GM12878 (cell line): ENCODE measurements around the gene CAPN1.

ENCODE experiments used
- BCL3 ChIP-seq: IDR thresholded peaks from 2 replicates; pipeline ENCODE4 v1.6.1; 2011; ENCODE audit warnings: borderline replicate concordance, low read depth, mild to moderate bottlenecking, moderate library complexity, low read length; ENCODE audit not compliant: insufficient read depth, poor library complexity, severe bottlenecking
- BHLHE40 ChIP-seq, 2 experiments: fragments of 450-650 bp in 1 of 2; IDR thresholded peaks; 2 replicates each; pipeline ENCODE4 v1.6.1; 2011 to 2017; ENCODE audit warnings: low read depth in 2 of 2, borderline replicate concordance in 1 of 2, improper control_type of control experiment in 1 of 2, low read length in 1 of 2, mild to moderate bottlenecking in 1 of 2
- CEBPZ ChIP-seq: fragments of 150-350 bp; IDR thresholded peaks from 2 replicates; pipeline ENCODE4 v1.6.1; 2016; ENCODE audit warnings: low read depth, low read length
- CTCF ChIP-seq, 3 experiments: IDR thresholded peaks in 2 of 3; conservative IDR thresholded peaks in 1 of 3; 2 replicates each; pipeline ENCODE4 v1.5.1; 2011; ENCODE audit warnings: low read depth in 3 of 3, low read length in 3 of 3, mild to moderate bottlenecking in 3 of 3, control low read depth in 2 of 3, moderate library complexity in 2 of 3, inconsistent platforms in 1 of 3, mixed read lengths in 1 of 3; ENCODE audit not compliant: control insufficient read depth in 2 of 3, insufficient read depth in 1 of 3; ENCODE audit errors: extremely low read depth in 1 of 3
- CUX1 ChIP-seq: IDR thresholded peaks from 2 replicates; pipeline ENCODE4 v1.6.1; 2012; ENCODE audit warnings: improper control_type of control experiment, low read depth, low read length; ENCODE audit not compliant: insufficient replicate concordance
- DPF2 ChIP-seq: fragments of 450-650 bp; IDR thresholded peaks from 2 replicates; pipeline ENCODE4 v1.6.1; 2017; ENCODE audit warnings: mild to moderate bottlenecking
- FOXM1 ChIP-seq: IDR thresholded peaks from 2 replicates; pipeline ENCODE4 v1.6.1; 2012; ENCODE audit warnings: low read depth, mild to moderate bottlenecking, inconsistent platforms, low read length, moderate library complexity
- HDAC6 ChIP-seq: fragments of 200-600 bp; sonication (generic); IDR thresholded peaks from one replicate; pipeline ENCODE4 v1.8.0; 2017; ENCODE audit warnings: antibody characterized with exemption; ENCODE audit not compliant: unreplicated experiment
- KDM1A ChIP-seq: fragments of 200-600 bp; sonication (generic); IDR thresholded peaks from 2 replicates; pipeline ENCODE4 v1.6.1; 2016; ENCODE audit warnings: borderline replicate concordance
- PAX5 ChIP-seq: IDR thresholded peaks from 2 replicates; pipeline ENCODE4 v1.6.1; 2011; ENCODE audit warnings: low read depth, low read length, borderline replicate concordance
- RAD21 ChIP-seq: IDR thresholded peaks from 2 replicates; pipeline ENCODE4 v1.6.1; 2011; ENCODE audit warnings: mild to moderate bottlenecking, low read depth, low read length, moderate library complexity; ENCODE audit not compliant: insufficient read depth
- TARDBP ChIP-seq: IDR thresholded peaks from 2 replicates; pipeline ENCODE4 v1.6.1; 2016; ENCODE audit warnings: borderline replicate concordance

- TF ChIP-seq HDAC6 = no peak
- no peak for TF ChIP-seq TARDBP
- no peak for TF ChIP-seq DPF2
- TF ChIP-seq CTCF (IDR thresholded peaks at IDR 0.05 in 2 of 3, conservative IDR thresholded peaks at IDR 0.05 in 1 of 3; ENCODE audit: control insufficient read depth in 2 of 3, extremely low read depth in 1 of 3, insufficient read depth in 1 of 3, low read depth in 3 of 3, low read length in 3 of 3) = no peak
- TF ChIP-seq KDM1A = no peak
- no peak for TF ChIP-seq CEBPZ
- no peak for TF ChIP-seq CUX1
- TF ChIP-seq BHLHE40 (IDR thresholded peaks at IDR 0.05; ENCODE audit: borderline replicate concordance in 1 of 2, low read depth in 2 of 2, low read length in 1 of 2) = no peak
- TF ChIP-seq FOXM1 = no peak
- TF ChIP-seq BCL3 = no peak
- no peak for TF ChIP-seq RAD21
- no peak for TF ChIP-seq PAX5
Observed at GRCh38 chr11:65163684-65164083, 18.0 kb upstream of the CAPN1 start.
